HG03571 (cell line): ENCODE results near the gene XDH.

Experiments
- ATAC-seq: cut with Tn5 transposase; IDR thresholded peaks from one replicate; pipeline ENCODE4 v1.9.1; 2021; ENCODE audit not compliant: unreplicated experiment

XDH gene

DNA sequence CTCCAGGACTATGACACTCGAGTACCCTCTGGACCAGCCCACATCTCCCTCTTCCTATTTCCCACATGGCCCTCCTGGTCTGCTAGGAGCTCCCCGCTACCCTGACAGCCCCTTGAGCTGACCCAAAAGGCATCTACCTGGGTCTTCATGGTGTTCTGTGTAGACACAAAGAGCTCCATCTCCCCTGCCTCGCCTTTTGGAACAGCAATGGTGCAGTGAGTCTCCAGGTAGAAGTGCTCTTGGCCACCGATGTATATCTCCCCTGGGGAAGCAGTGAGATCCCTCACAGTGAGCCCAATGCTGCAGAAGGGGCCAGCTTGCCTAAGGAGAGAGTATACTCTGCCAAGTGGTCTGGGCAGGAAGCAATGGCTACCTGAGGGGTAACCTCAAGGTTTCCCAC is 47.8 kb downstream of the XDH start:
- ATAC-seq = no peak

DNA sequence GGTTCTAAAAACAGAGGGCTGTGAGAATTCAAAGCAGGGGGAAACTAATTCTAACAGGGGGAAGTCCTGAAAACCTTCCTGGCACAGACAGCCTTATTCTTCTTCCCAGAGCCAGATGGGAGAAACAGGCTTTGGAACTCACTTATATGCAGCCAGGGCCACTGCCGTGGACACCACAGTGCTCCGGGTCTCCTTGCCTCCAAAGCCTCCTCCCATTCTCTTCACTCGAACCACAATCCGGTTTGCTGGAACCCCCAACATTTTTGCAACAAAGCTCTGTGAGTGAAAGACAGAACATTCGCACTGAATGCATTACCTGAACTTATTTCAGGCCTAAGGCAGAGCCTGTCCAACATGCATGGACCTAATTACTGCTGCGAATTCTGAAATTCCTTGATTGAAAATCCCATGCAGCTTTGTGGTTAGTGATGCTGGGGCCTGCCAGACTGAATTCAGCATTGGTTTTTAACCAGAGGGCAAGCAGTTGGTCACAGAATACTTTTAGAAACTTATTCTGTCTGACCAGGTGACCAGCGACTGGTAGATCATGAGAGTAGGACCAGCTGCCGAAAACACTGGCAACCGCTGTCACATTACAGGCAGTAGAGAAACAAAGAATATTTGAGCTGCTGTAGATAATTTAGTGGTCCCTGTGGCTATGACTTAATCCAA is 48.6 kb downstream of the XDH start:
- no peak for ATAC-seq

- no peak for ATAC-seq
These were observed 49.2 kb downstream of the XDH start for GRCh38 chr2:31365348-31365747.

DNA sequence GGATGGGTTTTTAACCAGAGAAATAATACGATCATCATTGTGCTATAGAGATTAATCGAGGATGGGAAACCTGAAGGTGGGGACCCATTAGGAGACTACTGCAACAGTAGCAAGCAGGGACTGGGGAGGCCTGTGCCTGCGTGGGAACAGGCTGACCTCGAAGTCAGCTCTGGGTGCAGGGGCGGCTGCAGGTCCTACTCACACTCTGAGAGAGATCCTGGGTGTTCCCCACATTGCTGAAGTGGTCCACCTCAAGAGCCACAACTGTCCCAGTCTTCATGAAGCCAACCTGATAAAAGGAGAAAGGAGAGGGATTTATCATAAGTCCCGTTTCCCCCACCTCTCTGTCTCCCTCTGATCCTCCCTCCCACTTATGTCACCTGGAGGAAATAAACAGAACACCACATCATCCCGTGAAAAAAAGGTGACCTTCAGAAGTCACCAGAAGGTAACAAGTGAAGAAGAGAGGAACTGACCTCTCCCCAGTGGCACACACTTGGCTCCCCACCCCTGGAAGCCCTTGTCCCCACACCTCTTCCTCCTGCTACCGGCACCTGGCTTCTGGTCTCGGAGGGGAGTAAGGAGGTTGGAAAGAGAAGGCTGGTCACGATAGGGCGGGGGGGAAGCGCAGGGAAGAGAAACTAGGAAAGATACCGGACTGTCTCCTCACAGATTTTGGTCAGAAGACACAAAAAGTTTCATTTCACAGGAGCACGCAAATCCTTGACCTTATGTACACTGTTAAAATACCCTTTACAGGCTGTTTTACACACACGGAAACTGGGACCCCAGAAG is 50.4 kb downstream of the XDH start:
- ATAC-seq = no peak

GRCh38 chr2:31362581-31362980 is 52.0 kb downstream of the XDH start:
- ATAC-seq = no peak

DNA sequence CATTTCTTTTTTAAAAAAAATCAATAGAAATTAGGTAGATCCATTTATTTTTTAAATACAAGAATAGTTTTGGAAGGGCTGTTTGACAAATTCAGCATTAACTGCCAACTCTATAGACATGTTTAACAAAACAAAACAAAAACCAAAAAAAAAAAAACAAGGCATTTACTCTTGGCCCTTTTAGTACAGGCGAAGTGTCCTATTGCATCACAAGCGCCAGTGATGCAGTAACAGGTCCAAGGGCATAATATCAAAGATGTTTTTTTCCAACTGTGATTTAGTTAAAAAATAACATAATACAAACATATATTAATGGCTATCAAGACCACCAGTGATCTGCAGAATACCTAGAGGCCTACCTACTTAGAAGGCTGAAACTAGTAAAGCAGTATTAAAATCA is 55.3 kb downstream of the XDH start:
- no peak for ATAC-seq

- ATAC-seq = no peak
These were observed 59.7 kb downstream of the XDH start for GRCh38 chr2:31354837-31355236.

GRCh38 chr2:31353179-31353578 is 61.4 kb downstream of the XDH start:
- ATAC-seq = no peak

GRCh38 chr2:31349684-31350083 is 64.9 kb downstream of the XDH start:
- ATAC-seq = no peak

- ATAC-seq = no peak
These were observed 65.4 kb downstream of the XDH start for GRCh38 chr2:31349160-31349559.

GRCh38 chr2:31348618-31349017 is 65.9 kb downstream of the XDH start:
- ATAC-seq = no peak

DNA sequence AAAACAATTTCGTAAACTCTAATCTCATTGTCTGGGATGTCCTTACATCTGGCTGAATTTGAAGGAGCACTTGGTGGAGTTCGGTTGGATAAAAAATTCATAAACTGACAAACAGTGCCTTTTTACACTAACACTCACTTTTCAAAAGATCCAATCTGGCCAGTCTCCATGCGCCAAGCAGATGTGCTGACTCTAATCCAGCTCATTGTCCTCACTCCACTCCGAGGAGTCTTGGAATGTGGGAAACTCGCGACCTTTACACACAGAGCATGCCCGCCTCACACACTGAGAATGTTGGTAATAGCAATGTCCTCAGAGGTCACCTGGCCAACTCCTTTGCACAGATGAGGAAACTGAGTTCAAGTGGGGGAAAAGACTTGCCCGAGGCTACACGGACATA is 66.8 kb downstream of the XDH start:
- ATAC-seq = no peak

- no peak for ATAC-seq
These were observed 67.2 kb downstream of the XDH start for GRCh38 chr2:31347319-31347718.

DNA sequence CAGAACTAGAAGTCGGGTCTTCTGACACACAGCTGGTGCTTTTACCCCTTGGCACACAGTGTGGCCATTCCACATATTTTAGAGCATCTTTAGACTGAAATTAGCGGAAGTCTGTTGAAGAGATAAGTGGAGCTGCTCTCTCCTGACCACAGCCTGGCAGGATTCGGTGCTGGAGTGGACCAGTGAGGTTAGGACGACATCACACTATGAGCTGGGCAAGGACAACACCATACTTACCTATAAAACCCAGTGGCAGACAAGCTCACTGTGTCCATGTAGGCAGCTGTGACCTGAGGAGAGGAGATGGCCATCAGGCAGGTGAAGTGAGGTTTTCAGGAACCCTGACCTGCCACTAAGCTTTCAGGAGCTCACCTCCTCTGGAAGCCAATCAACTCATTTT is 70.1 kb downstream of the XDH start:
- no peak for ATAC-seq

DNA sequence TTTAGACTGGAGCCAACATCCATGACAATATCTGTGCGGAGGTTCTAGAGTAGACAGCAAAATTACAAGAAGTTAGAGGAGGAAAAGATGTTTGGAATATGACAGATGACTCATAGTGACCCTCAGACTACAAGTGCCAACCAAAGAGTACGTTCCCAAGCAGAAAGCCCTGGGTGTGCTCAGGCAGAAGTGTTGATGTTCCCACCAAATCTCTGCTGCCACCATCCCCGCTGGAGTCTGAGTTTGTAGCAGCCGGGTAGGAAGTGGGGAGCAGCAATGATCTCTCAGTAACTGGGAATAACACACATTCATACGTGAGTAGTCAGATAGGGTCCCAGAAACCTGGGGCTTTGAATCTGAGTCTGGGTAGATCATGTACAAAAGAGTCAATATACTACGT is 73.2 kb downstream of the XDH start:
- no peak for ATAC-seq

DNA sequence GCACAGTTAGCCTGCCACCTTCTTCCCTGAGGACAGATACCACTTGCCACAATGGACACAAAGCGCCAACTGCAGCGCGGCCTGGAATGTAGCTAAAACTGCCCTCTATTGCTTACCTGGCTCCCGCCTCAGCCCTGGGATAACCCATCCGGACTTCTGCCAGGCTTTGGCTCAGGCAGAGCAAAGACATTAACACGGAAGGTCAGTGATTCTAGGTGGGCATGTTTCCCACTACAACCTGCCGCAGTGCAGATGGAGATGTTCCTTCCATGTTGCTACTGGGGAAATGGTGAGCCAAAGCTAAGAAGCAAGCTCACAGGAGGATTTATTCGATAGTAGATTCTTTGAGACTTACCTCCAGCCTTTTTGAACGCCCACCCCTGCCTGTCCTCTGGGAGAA is 74.8 kb downstream of the XDH start:
- ATAC-seq = no peak

GRCh38 chr2:31337860-31338259 is 76.7 kb downstream of the XDH start:
- ATAC-seq = no peak

DNA sequence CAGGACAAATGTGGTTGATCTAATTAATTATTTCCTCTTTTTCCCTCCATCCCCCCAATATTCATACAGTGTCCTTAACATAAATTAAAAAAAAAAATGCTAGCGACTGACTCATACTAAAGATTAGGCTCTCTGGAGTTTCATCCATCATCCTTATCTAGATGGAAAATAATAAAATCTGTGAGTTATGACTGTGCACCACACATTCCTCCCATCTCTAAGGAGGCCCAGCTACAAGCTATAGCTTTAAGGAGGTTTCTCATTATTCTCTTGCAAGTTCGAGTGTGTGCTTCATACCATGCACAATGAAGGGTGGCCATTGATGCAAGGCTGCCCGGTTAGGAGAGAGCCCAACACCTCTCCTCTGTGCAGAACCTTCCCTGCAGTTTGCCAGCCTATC is 77.3 kb downstream of the XDH start:
- ATAC-seq = no peak

- no peak for ATAC-seq
These were observed 78.5 kb downstream of the XDH start for GRCh38 chr2:31335921-31336585.

GRCh38 chr2:31334311-31335026 is 80.1 kb downstream of the XDH start:
- ATAC-seq = no peak

DNA sequence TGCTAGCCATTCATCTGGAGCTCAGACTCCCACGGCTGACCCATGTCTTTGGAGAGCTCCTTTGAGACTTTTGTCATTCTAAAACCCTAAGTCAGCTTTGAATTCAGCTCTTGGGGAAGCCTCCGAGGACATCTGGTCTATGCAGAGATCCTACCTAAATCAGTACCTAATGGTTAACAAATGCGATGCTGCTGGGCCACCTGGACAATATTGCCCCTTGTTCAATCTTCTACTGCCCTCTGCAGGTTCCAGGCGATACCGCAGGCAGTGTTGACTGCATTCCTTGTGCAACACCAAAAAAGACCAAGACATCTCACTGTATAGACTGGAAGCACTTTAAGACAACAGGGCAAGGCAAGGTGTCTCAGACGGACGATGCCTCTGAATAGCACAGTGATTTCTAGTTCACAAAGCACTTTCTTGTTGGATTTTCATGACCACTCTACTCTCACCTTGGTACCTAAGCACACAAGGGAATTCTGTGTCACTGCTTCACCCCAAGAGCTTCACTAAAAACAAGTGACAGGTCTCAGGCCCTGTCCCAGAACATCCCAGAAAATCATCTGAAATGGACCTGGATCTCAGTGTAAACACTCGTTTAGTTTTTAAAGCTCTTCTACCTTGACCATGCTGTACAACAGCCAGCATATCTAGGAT is 80.9 kb downstream of the XDH start:
- ATAC-seq = peak; percentile 71
